Right lobe of liver (tissue), 6 donors: ENCODE results near the gene MYADM. TPM values are rescaled to one million over a fixed set of nuclear protein-coding genes. Genes with fewer than 3 reads are reported as not detected.

Experiments used
- ATAC-seq, 4 donors: fragments of 200-7000 bp; cut with Tn5 transposase; one replicate each; pipeline ENCODE4 v1.9.1; 2020; ENCODE audit warnings: mild to moderate bottlenecking in 4 of 4, moderate library complexity in 4 of 4
- DNase-seq, 3 donors: peaks; one replicate each; pipeline ENCODE4 v3.0.0-alpha.2; 2020
- H3K27ac ChIP-seq, 3 donors: fragments of 200-600 bp; one replicate each; pipeline ENCODE4 v1.8.0; 2022
- H3K27me3 ChIP-seq, 2 donors: fragments of 200-600 bp; one replicate each; pipeline ENCODE4 v1.8.0; 2022
- H3K36me3 ChIP-seq, 4 donors: fragments of 200-600 bp; sonication (generic) in 1 of 4; one replicate each; pipeline versions ENCODE4 v1.5.1 to v1.8.0; 2017 to 2022; ENCODE audit warnings: control low read depth in 1 of 4
- H3K4me1 ChIP-seq, 4 donors: fragments of 200-600 bp; sonication (generic) in 1 of 4; one replicate each; pipeline versions ENCODE4 v1.5.1 to v1.8.0; 2017 to 2022; ENCODE audit warnings: control low read depth in 1 of 4
- H3K4me3 ChIP-seq, 3 donors: fragments of 200-600 bp; one replicate each; pipeline ENCODE4 v1.8.0; 2022
- H3K9me3 ChIP-seq, 4 donors: fragments of 200-600 bp; sonication (generic) in 1 of 4; one replicate each; pipeline versions ENCODE4 v1.5.1 to v1.8.0; 2017 to 2022; ENCODE audit warnings: control low read depth in 1 of 4
- POLR2A ChIP-seq: fragments of 450-650 bp; IDR thresholded peaks from one replicate; pipeline ENCODE4 v1.6.1; 2017; ENCODE audit warnings: antibody characterized with exemption, mild to moderate bottlenecking
- WGBS: methylation state at CpG from one replicate; pipeline ENCODE4 v1.1.6; 2018; ENCODE audit warnings: low coverage, low lambda C conversion rate; ENCODE audit not compliant: insufficient coverage; ENCODE audit errors: missing lambda C conversion rate; 5-methylcytosine and 5-hydroxymethylcytosine counted together
- intact Hi-C, 2 donors: fragments of 100-400 bp; cut with DNase I; formaldehyde crosslinking; loops; one replicate each; pipeline versions ENCODE4 v1.11.2 to v1.14.1; 2022
- total RNA-seq, 6 experiments: library from RNA; depleted of rRNA in 2 of 6; stranded (reverse); fragments of >200 nt in 2 of 6; fragmentation: NEBNext Ultra II Directional in 3 of 6; extraction: Animal tissue kit (Norgen Biotek cat#: 25700) in 3 of 6; gene quantifications; one replicate each; pipeline versions ENCODE4 v1.1.0 to v1.2.4, GENCODE V29; 2016 to 2023
- TF ChIP-seq, protein P1 (sequence below), 4 donors: fragments of 200-600 bp in 3 of 4; fragments of 450-650 bp in 1 of 4; IDR thresholded peaks; one replicate each; pipeline versions ENCODE4 v1.5.1 to v1.8.0; 2016 to 2022; ENCODE audit warnings: antibody characterized with exemption in 4 of 4, mild to moderate bottlenecking in 2 of 4
- donor health status: DM: no; HTN: yes; CAD: no.
- donor health status: DM: no; HTN: no; CAD: no.
- donor health status: DM: no; HTN: no; CAD: no.
- donor health status: DM: no; HTN: yes; CAD: no.
- donor health status: DM: no; HTN: yes; CAD: no.

The MYADM gene
- total RNA-seq, 6 experiments from 2014 or later, result 15.4 to 38.3 (median 20.9) TPM

DNA sequence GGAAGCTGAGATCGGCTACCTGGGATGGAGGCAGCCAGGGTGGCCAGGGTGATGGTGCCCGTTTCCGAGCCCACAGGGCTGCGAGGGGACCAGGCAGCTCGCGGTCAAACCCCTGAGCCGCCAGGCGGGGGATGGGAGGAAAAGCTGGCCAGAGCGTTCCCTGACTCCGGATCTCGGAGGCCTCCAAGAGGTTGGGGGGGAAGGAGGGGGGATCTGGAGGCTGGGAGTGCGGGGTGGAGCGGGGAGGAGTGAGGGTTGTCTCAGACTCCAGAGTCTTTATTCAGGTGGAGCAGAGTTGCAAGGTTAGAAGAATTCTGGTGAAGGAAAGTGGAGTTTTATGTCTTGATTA is 42.5 kb downstream of the MYADM start:
- Histone ChIP-seq H3K36me3 (no peaks in the 10 kb centered on the region), H3K27ac (no peak overlapping the region), H3K9me3 (no peaks in the 10 kb centered on the region), H3K27me3 (peaks cover 0 to 27% of the 10 kb centered on the region in 2 donors), H3K4me1 (no peaks in the 10 kb centered on the region), H3K4me3 (no peak overlapping the region)
- intact Hi-C loops, result loop anchor here in 1 of 2 donors (10.0 kb wide), 1 partner anchor 105 kb away; no protein-coding TSS in a partner anchor
- 1% methylated on average over 13 of the region's 13 CpGs for WGBS
- TF ChIP-seq, protein P1, sequence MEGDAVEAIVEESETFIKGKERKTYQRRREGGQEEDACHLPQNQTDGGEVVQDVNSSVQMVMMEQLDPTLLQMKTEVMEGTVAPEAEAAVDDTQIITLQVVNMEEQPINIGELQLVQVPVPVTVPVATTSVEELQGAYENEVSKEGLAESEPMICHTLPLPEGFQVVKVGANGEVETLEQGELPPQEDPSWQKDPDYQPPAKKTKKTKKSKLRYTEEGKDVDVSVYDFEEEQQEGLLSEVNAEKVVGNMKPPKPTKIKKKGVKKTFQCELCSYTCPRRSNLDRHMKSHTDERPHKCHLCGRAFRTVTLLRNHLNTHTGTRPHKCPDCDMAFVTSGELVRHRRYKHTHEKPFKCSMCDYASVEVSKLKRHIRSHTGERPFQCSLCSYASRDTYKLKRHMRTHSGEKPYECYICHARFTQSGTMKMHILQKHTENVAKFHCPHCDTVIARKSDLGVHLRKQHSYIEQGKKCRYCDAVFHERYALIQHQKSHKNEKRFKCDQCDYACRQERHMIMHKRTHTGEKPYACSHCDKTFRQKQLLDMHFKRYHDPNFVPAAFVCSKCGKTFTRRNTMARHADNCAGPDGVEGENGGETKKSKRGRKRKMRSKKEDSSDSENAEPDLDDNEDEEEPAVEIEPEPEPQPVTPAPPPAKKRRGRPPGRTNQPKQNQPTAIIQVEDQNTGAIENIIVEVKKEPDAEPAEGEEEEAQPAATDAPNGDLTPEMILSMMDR (IDR thresholded peaks at IDR 0.05), result no peak
- no peak for DNase-seq
- no peak for ATAC-seq

DNA sequence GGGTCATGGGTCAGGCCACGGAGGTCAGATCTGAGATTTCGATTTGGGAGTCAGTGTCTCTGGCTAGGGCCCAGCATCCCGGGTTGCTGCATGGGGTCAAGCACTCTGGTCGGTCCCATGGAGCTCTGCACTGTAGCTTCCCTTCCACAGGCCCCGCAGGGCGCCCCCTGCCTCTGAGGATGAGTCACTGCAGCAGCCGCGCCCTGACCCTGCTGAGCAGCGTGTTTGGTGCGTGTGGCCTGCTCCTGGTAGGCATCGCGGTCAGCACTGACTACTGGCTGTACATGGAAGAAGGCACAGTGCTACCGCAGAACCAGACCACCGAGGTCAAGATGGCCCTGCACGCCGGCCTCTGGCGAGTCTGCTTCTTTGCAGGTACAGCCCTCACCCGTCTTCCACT is 45.0 kb downstream of the MYADM start:
- intact Hi-C loops, result loop anchor here in 1 of 2 donors (10.0 kb wide), 1 partner anchor 102 kb away; no protein-coding TSS in a partner anchor
- H3K27me3 ChIP-seq, result peaks cover 0 to 16% of the 10 kb centered on the region in 2 donors
- H3K4me1 ChIP-seq, result no peaks in the 10 kb centered on the region
- no peaks in the 10 kb centered on the region for H3K36me3 ChIP-seq
- DNase-seq, result no peak
- TF ChIP-seq POLR2A, result no peak
- TF ChIP-seq, protein P1 (IDR thresholded peaks at IDR 0.05), result no peak
- WGBS, result no CpG with 5 or more reads among the region's 18 CpGs
- no peak for ATAC-seq
- H3K4me3 ChIP-seq, result no peak overlapping the region
- no peak overlapping the region for H3K27ac ChIP-seq
- no peaks in the 10 kb centered on the region for H3K9me3 ChIP-seq

DNA sequence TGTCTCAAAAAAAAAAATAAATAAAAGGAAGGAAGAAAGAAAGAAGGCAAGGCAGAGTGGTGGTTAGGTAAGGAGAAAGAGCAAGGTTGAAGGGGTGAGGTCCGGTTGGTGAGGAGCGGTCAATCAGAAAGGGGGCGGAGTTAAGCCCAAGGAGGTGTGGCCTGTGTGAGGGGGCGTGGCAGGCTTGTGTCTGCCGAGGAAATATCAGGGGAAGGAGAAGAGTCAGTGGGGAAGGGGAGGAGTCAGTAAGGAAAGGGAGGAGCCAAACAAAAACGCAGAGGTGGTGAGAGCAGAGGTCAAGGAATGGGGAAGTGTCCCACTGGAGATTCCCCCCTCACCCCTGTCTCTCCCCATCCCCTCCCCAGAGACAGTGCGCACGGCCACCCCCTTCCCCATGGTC is 47.3 kb downstream of the MYADM start:
- no peak for ATAC-seq
- Histone ChIP-seq H3K27me3 (peaks cover 0 to 2% of the 10 kb centered on the region in 2 donors), H3K4me3 (no peak overlapping the region), H3K36me3 (no peaks in the 10 kb centered on the region), H3K27ac (no peak overlapping the region), H3K9me3 (no peaks in the 10 kb centered on the region), H3K4me1 (no peaks in the 10 kb centered on the region)
- no peak for DNase-seq
- intact Hi-C loops, result loop anchor here in 1 of 2 donors (10.0 kb wide), 1 partner anchor 100 kb away; no protein-coding TSS in a partner anchor
- TF ChIP-seq, protein P1 (IDR thresholded peaks at IDR 0.05), result no peak
- no peak for TF ChIP-seq POLR2A
- 41% methylated on average over 8 of the region's 8 CpGs for WGBS

DNA sequence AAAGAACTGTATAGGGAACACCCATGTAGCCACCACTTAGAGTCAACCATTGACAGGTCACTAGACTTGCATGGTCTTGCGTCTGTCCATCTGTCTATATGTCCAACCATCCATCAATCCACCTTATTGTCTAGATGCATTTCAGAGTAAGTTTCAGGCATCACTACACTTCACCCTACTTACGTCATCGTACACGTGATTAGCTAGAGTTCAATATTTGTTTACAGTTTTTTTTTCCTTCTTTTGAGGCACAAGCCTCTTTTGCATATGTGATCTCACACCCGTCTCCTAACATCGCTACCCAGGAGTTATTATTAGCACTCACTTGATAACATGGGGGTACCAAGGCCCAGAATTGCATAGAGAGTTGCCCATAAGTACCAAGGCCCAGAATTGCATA is 48.3 kb downstream of the MYADM start:
- Histone ChIP-seq H3K4me1 (no peaks in the 10 kb centered on the region), H3K4me3 (no peak overlapping the region), H3K27me3 (no peaks in the 10 kb centered on the region), H3K27ac (no peak overlapping the region), H3K9me3 (no peaks in the 10 kb centered on the region), H3K36me3 (no peaks in the 10 kb centered on the region)
- TF ChIP-seq POLR2A, result no peak
- TF ChIP-seq, protein P1 (IDR thresholded peaks at IDR 0.05), result no peak
- 43% methylated on average over 6 of the region's 6 CpGs for WGBS
- ATAC-seq, result no peak
- intact Hi-C loops, result loop anchor here in 1 of 2 donors (10.0 kb wide), 1 partner anchor 99 kb away; no protein-coding TSS in a partner anchor
- DNase-seq, result no peak

DNA sequence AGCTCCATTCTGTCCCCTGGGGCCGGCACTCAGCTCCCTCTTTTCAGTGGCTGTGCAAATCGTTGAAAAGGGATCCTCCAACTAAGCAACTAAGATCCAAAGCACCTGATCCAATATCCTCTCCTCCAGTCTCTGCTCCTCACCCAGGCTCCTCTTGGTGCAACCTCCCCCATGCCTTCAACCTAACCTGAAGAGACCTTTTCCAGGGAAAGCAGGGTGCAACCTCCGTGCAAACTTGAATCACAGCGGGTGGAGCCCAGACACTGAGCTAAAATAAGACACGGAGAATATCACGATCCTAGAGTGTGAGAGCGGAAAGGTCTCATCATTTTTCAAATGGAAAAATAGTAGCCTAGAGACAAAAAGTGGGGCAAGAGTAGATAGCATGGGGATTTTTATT is 49.7 kb downstream of the MYADM start:
- Histone ChIP-seq H3K9me3 (no peaks in the 10 kb centered on the region), H3K27me3 (no peaks in the 10 kb centered on the region), H3K27ac (no peak overlapping the region), H3K36me3 (no peaks in the 10 kb centered on the region), H3K4me3 (no peak overlapping the region), H3K4me1 (no peaks in the 10 kb centered on the region)
- 60% methylated on average over 7 of the region's 7 CpGs for WGBS
- intact Hi-C loops, result loop anchor here in 1 of 2 donors (10.0 kb wide), 1 partner anchor 97 kb away; no protein-coding TSS in a partner anchor
- ATAC-seq, result no peak
- TF ChIP-seq, protein P1 (IDR thresholded peaks at IDR 0.05), result no peak
- no peak for TF ChIP-seq POLR2A
- DNase-seq, result no peak
